Inflammatory macrophage (primary cell): Measurements from ENCODE around the gene APBA2.

Experiments
- DNase-seq, 2 donors: peaks; one replicate each; pipeline ENCODE4 v3.0.0-alpha.2; 2020 to 2022

Gene APBA2

DNA sequence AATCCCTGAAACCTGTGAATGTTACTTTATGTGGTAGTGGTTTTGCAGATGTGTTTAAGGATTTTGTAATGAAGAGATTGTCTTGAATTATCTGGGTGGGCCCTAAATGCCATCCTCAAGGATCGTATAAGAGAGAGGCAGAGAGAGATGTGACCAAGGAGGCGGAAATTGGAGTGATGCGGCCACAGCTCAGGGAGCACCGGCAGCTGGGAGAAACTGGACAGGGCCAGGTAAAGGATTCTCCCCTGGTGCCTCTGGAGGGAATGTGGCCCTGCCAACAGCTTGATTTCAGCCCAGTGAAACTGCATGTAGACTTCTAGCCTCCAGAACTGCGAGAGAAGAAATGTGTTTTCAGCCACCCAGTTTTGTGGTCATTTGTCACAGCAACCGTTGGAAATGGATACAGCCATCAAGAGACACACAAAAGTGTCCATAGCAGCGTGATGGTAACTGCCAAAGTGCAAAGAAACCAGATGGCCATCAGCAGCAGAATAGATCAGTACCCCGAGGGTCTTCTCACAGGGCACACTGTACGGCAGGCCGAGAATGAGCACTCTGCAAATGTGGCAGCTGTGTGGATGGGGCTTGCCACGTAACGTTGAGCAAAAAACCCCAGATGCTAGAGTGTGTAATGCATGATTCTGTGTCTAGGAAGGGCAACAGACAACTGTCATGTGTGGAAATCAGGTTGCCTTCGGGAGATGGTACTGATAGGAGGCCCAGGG, 12.2 kb downstream of the APBA2 start:
- no peak for DNase-seq

DNA sequence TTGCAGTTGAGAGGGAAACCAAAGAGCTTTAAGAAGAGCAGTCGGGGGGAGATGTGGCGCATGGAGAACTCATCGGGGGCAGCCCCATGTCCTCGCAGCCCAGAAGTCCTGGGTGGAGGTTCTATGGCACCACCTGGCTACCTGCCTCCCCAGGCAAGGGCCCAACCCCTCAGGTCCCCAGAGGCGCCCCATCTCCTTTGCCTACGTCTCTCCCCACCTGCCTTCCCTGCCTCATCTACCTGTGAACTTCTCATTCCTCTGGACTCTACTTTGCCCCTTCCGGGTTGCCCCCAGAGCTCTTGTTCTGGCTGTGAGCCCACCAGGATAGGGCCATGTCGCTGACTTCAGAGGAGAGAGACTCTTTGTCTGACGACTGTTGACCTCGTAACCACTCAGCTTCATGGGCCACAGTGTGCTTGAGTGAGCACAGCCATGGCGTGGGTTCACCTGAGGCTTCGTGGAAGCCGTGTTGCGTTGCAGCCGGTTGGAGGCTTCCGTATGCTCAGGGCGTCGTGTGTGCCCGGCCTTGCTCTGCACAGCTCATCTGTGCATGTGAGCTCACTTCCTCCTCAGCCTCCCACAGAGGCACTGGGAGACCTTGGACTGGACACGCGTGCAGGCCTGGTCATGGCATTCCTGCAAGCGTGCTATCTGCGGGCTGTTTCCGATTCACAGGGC, 13.4 kb downstream of the APBA2 start:
- DNase-seq = no peak

DNA sequence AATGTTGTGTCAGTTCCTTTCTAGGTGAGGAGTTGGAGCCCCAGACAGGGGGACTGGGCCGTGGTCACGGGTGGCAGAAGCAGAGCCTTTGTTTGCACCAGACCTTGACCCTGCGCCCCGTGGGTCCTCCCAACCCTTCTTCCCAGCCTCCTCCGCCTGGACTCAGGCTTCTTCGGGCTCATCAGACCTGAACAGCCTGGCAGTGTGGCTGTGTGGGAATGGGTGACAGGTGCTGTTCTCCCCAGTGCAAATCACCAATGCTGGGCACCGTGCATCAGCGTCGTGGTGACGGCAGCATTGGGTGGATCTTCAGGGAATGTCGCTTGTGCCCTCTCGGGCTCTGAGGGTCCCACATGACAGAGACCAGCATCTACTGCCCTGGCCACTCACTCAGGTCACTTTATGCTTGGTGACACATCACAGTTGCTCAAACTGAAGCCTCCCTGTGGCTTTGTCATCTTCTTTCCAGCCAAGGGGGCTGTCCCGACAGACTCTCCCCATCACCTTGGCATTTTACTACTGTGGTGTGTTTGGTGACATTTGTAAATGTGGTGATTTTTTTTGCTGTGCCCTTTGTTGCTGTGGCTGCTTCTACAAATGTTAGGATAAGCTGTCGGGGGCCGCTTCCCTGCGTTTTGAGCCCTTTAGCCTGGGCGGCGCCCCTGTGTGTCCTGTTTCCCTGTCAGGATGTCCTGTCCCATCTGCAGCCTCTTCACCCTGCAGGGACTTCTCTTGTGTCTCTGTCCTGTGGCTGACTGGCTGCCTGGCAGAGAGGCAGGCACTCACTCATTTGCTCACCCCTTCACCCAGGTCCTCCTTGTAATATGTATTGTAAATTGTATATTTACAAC, 14.5 kb downstream of the APBA2 start:
- DNase-seq = no peak

DNA sequence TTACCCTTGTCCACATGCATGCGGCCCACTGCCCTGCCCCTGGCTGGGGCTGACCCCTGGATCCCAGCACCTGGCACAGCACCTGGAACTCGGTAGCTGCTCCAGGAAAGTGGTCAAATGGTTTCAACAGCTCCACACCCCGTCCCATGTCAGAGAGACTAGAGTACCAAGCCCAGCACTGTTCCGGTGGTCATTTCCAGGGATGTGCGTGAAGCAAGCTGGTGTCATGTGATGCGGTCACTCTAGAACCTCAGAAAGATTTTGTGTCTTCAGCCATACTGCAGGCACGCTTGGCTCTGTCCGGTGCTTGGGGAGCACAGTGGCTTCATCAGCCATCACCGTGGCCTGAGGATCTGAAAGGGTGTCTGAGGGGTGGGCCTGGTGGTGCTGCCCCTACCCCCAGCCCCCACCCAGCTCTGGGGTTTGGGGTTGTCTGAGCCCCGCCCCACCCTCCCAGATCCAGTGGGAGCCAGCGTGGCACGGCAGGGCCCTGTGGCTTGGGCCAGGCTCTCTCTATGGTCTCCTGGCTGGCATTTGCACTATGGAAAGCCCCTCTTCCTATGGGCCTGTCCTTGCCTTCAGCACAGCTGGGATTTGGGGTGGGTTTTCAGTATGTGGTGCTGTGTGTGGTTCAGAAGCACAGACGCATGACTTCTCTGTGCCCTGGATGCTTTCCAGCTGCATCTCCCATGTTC, 15.3 kb downstream of the APBA2 start:
- DNase-seq = no peak

DNA sequence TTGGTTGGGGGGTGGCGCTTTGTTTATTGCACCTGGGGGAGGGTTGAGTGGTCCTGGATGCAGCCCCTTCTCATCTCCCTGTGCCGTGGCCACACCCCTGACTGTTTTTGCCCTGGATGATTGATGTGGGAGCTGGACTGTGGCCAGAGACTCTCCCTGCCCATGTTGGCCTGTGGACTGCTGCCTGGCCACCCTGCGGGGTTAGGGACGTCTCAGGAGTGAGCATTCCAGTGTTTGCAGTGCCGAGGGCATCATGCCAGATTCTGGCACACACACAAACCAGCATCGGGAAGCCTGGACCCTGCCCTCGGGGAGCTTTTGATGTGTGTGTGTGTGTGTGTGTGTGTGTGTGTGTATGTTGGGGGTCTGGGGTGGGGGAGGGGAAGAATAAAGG, 15.8 kb downstream of the APBA2 start:
- DNase-seq = no peak

DNA sequence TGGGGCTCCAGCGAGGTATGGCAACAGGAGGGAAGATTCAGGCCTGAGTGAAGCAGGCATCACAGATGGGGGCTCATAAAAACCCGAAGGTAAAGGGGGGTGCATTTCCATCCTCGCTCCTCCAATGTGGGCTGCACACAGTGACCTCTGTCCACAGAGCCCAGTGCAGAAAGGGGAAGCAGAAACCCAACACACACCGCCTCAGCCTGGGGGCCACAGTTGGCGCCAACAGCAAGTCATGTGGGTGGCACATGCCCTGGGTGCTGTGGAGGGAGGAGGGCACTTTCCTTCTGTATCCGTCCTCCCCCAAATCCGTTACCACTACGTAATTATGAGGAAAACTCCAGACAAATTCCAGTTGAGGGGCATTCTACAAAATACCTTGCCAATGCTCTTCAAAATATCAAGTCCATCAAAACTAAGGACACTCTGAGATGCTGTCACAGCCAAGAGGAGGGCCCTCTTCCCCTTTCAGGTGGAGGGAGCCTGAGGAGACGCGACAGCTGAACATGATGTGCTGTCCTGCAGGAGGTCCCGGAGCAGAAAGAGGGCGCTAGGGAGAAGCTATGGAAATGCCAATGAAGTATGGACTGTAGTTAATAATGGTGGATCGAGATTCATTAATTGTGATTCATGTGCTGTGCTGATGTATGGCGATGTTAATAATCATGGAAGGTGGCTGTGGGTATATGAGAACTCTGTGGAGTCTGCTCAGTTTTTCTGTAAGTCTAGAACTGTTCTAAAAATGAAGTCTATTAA, 16.4 kb downstream of the APBA2 start:
- DNase-seq = no peak

DNA sequence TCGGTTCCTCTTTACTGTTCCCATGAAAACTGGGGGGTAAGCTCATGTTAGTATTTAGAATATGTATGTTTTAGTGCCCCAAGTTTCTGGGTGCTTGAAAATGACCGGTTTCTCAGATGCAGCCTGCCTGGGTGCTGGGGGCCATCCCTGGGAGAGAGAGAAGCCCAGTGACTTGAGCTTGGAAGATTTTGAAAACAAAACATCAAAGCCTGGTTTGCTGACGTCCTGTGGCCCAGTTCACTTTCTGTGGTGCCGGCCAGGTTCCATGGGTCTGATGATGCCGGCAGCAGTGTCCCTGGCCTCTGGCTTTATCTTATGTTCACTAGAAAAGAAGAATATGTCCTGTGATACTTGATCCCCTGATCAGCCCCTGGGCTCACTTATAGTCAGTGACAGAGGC, 17.1 kb downstream of the APBA2 start:
- DNase-seq = no peak

DNA sequence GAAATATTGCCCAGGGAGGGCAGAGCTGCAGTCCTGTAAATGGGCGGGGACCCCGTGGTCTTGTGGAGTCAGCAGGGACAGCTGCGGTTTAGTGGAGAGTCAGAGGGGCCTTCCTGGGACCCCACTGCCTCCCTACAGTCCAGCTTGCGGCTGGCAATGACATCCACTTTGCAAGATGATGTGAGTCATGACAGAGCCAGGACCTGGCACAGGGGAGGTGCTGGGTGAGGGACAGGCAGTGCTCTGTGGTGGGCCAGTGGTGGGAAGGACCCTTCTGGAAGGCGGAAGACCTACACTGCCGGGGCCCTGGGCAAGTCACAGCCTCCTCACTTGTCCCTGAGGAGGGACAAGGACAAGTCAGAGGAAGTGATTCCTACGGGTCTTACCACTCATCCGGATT, 17.8 kb downstream of the APBA2 start:
- no peak for DNase-seq

DNA sequence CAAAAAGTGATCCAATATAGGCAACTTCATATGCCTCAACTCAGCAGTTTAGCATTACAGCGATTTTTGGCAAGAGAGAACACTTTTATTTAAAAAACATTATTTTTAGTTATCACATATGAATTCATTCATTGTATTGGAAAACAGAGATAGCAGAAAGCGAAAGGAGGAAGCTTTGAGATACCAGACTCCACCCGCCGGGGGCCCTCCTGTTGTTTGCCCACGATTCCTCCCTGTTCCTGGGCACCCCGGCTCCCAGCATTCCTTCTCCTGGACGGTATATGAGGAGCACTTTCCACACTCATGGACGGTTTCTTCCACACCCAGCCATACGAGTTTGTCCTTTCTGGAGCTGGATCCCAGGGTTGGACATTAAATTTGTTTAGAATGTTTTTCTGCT, 18.2 kb downstream of the APBA2 start:
- DNase-seq = no peak

DNA sequence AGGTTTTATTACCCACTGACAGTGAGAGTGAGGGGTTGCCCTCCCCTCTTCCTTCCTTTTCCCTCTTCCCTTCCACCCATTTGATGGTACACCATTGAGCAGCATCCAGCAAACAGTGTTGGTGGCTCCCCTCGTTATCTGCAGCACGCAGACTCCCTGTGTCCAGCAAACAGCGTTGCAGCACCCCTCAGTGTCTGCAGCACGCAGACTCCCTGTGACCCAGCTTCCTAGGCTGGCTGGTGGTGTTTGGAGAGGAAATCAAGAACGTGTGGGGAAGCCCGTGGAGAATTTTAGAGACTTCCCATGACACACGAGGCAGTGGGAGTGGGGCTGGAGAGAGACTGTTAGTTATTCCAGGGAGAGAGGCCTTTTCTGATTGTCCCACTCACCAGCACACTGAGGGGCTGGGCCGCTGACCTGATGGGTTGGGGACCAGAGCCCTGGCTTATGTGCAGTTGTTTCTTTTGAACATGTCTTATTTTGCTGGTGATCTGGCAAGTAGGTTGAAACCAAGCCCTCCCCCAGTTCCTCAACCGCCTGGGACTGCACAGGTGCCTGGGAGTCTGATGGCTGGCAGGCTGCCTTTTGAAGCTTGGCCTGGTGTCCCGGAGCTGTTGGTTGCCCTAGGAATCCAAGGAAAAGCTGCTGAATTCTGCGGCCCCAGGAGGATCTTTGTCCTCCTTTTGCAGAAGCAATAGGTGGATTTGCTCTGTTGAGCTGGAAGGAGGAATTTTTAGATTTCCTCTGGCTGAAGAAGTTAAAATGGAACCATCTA, 19.0 kb downstream of the APBA2 start:
- no peak for DNase-seq

DNA sequence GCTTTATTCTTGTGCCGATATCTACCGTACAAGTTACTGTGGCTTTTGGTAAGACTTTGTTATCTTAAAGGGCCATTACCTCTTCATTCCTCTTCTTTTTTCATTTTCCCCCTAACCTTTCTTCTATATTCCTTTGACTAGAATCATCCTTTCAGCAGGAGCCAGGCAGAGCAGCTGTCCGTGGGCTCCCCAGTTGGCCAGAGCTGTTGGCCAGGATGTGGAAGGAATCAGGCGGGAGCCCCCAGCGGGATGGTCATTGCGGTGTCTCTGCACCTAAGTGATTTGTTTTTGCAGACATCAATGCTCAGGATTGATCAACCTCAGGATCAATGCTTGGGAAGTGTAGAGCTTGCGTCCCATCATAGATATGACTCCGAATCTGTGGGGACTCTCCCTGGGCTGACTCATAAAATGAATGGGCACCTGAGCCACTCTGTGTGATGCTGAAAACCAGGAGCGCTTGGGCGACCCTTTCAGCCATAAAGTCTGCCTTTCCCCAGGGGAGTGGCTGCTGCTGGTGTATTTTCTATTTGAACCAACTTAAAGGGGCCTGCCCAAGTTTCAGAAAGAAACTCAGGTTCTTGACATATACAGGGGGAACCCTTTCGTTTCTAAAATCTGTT, 21.7 kb downstream of the APBA2 start:
- no peak for DNase-seq

DNA sequence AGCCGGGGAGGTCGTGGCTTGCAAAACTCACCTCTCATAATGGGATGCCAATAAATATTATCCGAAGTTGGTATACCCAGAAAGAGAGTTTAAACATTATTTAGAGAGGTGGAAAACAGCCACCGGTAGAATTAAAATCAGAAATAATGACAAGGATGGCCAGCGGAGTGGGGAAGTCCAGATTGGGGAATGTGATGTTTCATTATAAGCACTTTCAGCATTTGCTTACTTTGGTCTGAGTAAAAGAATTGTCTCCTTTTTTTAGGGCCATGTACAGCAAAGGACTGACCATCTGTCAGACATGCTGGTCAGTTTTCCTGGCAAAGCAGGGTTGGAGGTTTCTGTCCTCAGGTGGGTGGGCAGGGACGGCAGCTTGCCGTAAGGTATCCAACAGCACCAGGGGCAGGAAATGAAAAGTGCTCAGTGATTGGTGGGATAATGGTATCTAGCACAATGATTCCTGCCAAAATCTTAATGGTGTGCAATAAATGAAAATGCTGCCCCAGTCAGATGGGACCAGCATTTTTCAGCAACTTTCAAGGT, 24.3 kb downstream of the APBA2 start:
- no peak for DNase-seq

DNA sequence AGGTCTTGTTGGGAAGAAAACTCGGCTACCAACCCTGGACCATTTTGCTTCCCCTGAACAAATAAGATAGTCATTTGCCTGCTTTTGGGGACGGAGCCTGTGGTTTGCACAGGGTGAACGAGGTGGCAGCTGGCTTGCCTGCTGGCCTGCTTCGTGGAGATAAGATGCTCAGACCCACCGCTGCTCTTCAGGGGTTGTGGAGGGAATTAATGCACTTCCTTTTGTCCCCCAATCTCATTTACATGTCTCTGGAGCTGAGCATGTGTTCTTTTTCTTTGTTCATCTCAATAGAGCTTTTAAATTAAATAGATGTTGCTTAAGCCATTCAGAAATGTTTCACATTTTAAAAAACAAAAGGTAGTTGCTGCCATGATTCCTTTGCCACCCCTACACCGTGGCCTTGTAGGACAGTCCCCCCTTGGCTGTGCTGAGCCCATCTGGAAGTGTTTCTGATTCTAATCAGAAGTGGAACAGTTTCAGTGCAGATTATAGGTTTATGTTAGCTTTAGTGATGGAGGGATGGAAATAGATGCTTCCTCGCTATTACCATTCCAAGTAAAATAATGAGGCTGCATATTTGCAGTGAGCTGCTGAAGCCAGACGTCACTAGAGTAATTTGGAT, 25.6 kb downstream of the APBA2 start:
- no peak for DNase-seq

DNA sequence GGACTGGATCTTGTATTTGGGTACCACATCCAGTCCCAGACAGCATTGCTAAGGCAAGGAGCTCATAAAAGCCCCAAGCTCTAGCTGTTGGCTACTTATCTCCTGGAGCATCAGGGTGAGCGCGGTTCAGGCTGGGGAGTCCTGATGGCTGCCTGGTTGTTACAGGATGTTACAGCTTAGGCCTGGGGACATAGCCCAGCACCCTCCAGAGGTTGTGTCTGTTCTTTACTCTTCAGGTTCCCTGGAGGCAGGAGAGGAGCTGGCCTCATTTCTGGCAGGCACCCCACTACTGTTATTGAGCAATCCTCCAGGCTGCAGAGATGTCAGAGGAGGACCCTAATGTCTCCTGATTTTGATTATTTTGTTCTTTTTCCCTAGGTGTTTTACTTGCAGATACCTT, 26.6 kb downstream of the APBA2 start:
- DNase-seq = no peak

DNA sequence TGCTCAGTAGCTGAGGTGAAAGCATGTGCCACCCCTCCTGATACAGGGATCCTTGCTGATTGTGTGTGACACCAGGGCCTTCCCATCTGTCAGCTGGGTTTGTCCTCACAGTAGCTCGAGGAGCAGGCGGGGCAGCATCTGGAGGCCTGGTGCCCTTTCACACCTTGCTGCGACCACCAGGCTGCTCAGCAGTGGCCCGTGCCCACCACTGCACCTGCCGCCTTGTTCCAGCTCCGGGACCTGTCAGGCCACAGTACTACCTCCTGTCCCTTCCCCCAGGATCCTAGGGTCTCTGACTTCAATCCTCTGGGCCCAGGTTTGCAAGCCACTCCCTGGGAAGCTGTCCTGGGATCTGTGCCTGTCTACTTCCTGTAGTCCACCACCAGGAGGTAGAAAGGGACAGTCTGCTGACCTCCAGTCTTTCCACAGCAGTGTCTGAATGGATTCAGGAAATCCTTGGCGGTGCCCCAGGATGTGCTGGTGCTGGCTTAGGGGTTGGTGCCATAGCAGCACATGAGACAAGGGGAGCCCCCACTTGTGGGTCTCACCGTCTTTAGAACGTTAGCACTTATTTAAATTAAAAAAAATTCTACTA, 27.5 kb downstream of the APBA2 start:
- DNase-seq = no peak

DNA sequence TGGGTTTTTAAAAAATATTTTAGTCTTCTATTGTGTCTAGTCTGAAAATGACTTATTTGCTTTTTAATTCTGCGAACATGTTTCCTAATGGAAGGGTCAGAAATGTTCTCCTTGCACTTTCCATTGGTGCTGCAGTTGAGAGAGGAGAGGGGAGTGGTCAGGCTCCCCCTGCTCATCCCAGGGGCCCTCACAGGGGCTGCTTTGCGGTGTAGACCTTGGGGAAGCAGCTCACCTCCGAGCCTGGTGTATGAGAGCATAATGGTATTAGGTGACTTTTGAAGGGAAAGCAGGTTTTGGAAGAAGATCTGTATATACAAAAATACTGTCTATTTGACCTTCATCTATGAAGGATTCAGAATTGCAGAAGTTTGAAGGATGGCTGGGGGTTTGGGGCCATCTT, 28.3 kb downstream of the APBA2 start:
- no peak for DNase-seq

DNA sequence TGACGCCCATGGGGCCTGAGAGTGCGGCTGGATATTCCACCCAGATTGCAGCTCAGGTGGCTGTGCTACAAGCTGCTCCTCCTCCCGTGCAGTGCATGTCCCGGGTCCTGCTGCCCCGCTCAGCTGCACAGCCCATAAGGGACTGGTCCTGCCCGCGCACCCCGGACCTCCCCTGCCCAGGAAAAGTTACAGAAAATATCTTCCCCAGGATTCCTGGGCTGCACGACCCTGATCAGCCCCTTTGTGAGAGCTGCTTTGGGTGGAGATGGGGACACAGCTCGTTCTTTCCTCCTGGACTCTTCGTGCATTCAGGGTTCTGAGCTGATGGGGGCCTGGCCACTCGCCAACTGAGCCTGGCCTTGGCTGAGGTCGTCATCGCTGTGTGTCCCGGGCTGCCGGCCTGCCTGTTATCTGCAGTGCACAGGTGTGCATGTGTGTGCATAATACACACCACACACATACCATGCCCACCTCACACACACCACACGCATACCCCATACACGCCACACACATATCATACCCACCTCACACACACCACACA, 28.8 kb downstream of the APBA2 start:
- no peak for DNase-seq

DNA sequence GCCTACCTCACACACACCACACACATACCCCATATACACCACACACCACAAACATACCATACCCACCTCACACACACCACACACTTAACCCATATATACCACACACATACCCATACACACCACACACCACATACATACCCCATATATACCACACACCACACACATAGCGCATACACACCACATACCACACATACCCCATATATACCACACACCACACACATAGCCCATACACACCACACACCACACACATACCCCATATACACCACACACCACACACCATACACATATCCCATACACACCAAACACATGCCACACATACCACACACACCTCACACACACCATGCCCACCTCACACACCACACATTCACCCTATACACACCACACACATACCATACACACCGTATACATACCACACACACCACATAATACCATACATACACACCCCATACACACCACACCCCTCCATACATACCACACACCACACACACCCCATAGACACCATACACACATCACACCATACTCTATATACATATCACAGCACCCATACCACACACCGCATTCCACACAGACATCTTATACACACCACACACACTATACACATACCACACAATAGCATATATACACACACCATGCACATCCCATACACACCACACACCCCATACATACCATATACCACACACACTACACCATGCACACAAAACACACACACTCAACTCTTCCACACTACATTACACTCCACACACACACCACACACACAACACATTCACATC, 29.5 kb downstream of the APBA2 start:
- DNase-seq = no peak

DNA sequence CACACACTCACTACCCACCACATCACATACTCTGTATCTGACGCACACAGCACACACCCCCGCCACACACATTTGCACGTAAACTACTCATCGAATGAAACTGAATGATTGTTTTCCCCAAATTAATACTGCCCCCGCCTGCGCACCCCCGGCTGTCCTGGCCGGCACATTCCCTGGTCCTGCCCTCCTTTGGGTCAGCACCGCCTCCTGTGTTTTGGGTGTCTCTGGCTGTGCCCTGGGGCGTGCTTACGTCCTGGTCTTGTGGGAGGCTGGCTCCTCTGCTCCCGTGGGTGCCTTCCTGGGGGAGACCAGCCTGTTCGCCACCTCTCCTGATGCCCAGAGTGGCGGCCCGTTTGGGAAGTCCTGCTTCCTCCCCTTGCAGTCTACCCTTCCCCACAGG, 30.2 kb downstream of the APBA2 start:
- DNase-seq = no peak
